Dorsolateral prefrontal cortex (tissue), 118 donors: ENCODE measurements around the gene RGPD6. TPM values are rescaled to one million over a fixed set of nuclear protein-coding genes. Genes with fewer than 3 reads are reported as not detected.

Experiments
- total RNA-seq, 120 experiments: library from RNA; stranded (reverse); gene quantifications; one replicate each; pipeline versions ENCODE4 v1.2.3 to v1.2.4, GENCODE V29; 2022

RGPD6 gene
- total RNA-seq, 120 experiments from 2014 or later = 29.3 to 136 (median 67.9) TPM

Other genes starting within 250 kb of the RGPD6 start
- 1 to 10 TPM in 35 of 120 experiments, under 1 TPM in 62, not detected in 23; 0.29 to 3.0 (median 0.80) TPM for gene LIMS4, start 104.4 kb downstream of the RGPD6 start, total RNA-seq
- 1 to 10 TPM in 37 of 120 experiments, under 1 TPM in 71, not detected in 12; 0.15 to 3.0 (median 0.78) TPM for gene BUB1, start 100.8 kb upstream of the RGPD6 start, total RNA-seq
- under 1 TPM in 1 of 120 experiments, not detected in 119; 0.22 TPM for gene ACOXL, start 155.4 kb upstream of the RGPD6 start, total RNA-seq